Ovary (tissue), 9 donors: ENCODE data around the gene PLEKHG4B. TPM values are rescaled to one million over a fixed set of nuclear protein-coding genes. Genes with fewer than 3 reads are reported as not detected.

ENCODE experiments used
- DNase-seq, 5 donors: peaks; one replicate each; pipeline ENCODE4 v3.0.0-alpha.2; 2019 to 2020
- H3K27ac ChIP-seq, 2 donors: fragments of 200-600 bp; one replicate each; pipeline versions ENCODE4 v1.5.1 to v1.8.0; 2019 to 2022
- H3K27me3 ChIP-seq: fragments of 200-600 bp; one replicate; pipeline ENCODE4 v1.8.0; 2022
- H3K36me3 ChIP-seq: fragments of 200-600 bp; sonication (generic); one replicate; pipeline ENCODE4 v1.5.1; 2019
- H3K4me1 ChIP-seq: one replicate; pipeline ENCODE4 v1.8.1; 2013; ENCODE audit warnings: mild to moderate bottlenecking, moderate library complexity; ENCODE audit not compliant: insufficient read depth
- H3K4me3 ChIP-seq: fragments of 200-600 bp; sonication (generic); one replicate; pipeline ENCODE4 v1.5.1; 2017
- H3K9me3 ChIP-seq, 2 donors: fragments of 200-600 bp in 1 of 2; sonication (generic) in 1 of 2; one replicate each; pipeline versions ENCODE4 v1.5.1 to v1.8.1; 2013 to 2019; ENCODE audit warnings: mild to moderate bottlenecking in 1 of 2, moderate library complexity in 1 of 2
- CTCF ChIP-seq, 3 donors: fragments of 450-650 bp in 2 of 3; fragments of 200-600 bp in 1 of 3; IDR thresholded peaks; one replicate each; pipeline versions ENCODE4 v1.5.1 to v1.8.0; 2016 to 2022; ENCODE audit warnings: antibody characterized with exemption in 3 of 3, mild to moderate bottlenecking in 1 of 3
- EP300 ChIP-seq: sonication (generic); formaldehyde crosslinking; IDR thresholded peaks from one replicate; pipeline ENCODE4 v1.6.1; 2017; ENCODE audit warnings: antibody characterized with exemption
- POLR2A ChIP-seq: fragments of 450-650 bp; IDR thresholded peaks from one replicate; pipeline ENCODE4 v1.6.1; 2017; ENCODE audit warnings: antibody characterized with exemption, mild to moderate bottlenecking, moderate library complexity
- WGBS, 3 donors: extraction: QIAGEN DNeasy Blood & Tissue Kit in 1 of 3; methylation state at CpG; one replicate each; pipeline versions ENCODE4 v1.1.5 to v1.1.7; 2013 to 2017; 5-methylcytosine and 5-hydroxymethylcytosine counted together
- intact Hi-C, 4 donors: fragments of 100-400 bp; cut with DNase I; formaldehyde crosslinking; loops; one replicate each; pipeline versions ENCODE4 v1.11.0 to v1.15.1; 2022 to 2023
- polyA plus RNA-seq, 2 donors: library from polyadenylated mRNA; stranded (reverse); fragments of 200-250 nt in 1 of 2; fragments of 350-450 nt in 1 of 2; fragmentation: Illumina TruSeq in 1 of 2; extraction: RNeasy Lipid Tissue Mini Kit (QIAGEN cat#74804) in 1 of 2; gene quantifications; one replicate each; pipeline ENCODE4 v1.2.3, GENCODE V29; 2013 to 2014
- total RNA-seq, 7 donors: library from RNA; depleted of rRNA in 2 of 7; stranded (reverse); fragments of >200 nt in 2 of 7; fragmentation: NEBNext Ultra II Directional in 3 of 7; extraction: Animal tissue kit (Norgen Biotek cat#: 25700) in 3 of 7; gene quantifications; one replicate each; pipeline versions ENCODE4 v1.1.0 to v1.2.4, GENCODE V29; 2016 to 2023
- donor health status: DM: no; HTN: no; CAD: no; lungs with moderate emphysema.
- donor health status: DM: no; HTN: no; CAD: no.
- donor health status: Bipolar disorder and iron deficiency.
- donor health status: DM: yes; HTN: yes; CAD: no.
- donor health status: DM: no; HTN: no; CAD: no.
- donor health status: DM: yes; HTN: yes; CAD: no.

The PLEKHG4B gene
- total and polyA plus RNA-seq, 9 donors: 0.47 to 4.0 (median 1.8) TPM

DNA sequence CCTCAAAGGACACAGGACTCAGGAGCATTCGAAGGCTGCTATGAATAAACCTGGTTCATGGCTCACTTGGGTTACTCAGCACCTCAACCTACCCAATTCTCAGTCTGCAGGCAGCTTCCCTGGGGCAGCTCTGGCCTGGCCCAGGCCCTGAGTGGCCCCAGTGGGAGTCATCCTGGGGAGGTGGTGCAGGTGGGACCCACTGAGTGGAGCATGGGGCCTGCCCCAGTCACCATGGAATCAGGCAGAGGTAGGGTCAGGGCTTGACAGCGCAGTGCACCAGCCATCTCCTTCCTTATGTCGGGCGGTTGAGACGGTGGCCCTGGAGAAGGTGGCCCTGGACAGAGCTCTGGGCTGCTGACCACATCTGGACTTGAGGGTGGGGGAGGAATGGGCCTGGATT, 19.2 kb downstream of the PLEKHG4B start:
- H3K27ac ChIP-seq: no peak overlapping the region
- no peaks in the 10 kb centered on the region for H3K27me3 ChIP-seq
- DNase-seq: no peak
- H3K36me3 ChIP-seq: no peaks in the 10 kb centered on the region
- intact Hi-C loops: no loop called here
- WGBS, 3 donors: 92 to 100% (median 95%) methylated on average over 5 of the region's 5 CpGs
- no peaks in the 10 kb centered on the region for H3K4me1 ChIP-seq
- no peaks in the 10 kb centered on the region for H3K9me3 ChIP-seq
- no peak overlapping the region for H3K4me3 ChIP-seq
- TF ChIP-seq EP300: no peak
- TF ChIP-seq POLR2A: no peak
- no peak for TF ChIP-seq CTCF (IDR thresholded peaks at IDR 0.05)

GRCh38 chr5:119486-120097, 27.6 kb downstream of the PLEKHG4B start:
- WGBS, 3 donors: 93 to 95% (median 95%) methylated on average over 5 of the region's 5 CpGs
- Histone ChIP-seq H3K27me3 (no peaks in the 10 kb centered on the region), H3K4me1 (no peaks in the 10 kb centered on the region), H3K27ac (no peak overlapping the region), H3K4me3 (no peak overlapping the region), H3K36me3 (no peaks in the 10 kb centered on the region), H3K9me3 (no peaks in the 10 kb centered on the region)
- intact Hi-C loops: no loop called here
- no peak for DNase-seq
- no peak for TF ChIP-seq EP300
- no peak for TF ChIP-seq CTCF (IDR thresholded peaks at IDR 0.05)
- TF ChIP-seq POLR2A: no peak

GRCh38 chr5:121432-121831, 29.5 kb downstream of the PLEKHG4B start:
- 92 to 96% (median 94%) methylated on average over 4 of the region's 4 CpGs for WGBS, 3 donors
- H3K27ac ChIP-seq: no peak overlapping the region
- H3K27me3 ChIP-seq: no peaks in the 10 kb centered on the region
- intact Hi-C loops: no loop called here
- DNase-seq: no peak
- TF ChIP-seq CTCF (IDR thresholded peaks at IDR 0.05) (no peak), EP300 (no peak), POLR2A (no peak)
- no peaks in the 10 kb centered on the region for H3K4me1 ChIP-seq
- no peak overlapping the region for H3K4me3 ChIP-seq
- no peaks in the 10 kb centered on the region for H3K36me3 ChIP-seq
- H3K9me3 ChIP-seq: peaks cover 0 to 5% of the 10 kb centered on the region in 2 donors

DNA sequence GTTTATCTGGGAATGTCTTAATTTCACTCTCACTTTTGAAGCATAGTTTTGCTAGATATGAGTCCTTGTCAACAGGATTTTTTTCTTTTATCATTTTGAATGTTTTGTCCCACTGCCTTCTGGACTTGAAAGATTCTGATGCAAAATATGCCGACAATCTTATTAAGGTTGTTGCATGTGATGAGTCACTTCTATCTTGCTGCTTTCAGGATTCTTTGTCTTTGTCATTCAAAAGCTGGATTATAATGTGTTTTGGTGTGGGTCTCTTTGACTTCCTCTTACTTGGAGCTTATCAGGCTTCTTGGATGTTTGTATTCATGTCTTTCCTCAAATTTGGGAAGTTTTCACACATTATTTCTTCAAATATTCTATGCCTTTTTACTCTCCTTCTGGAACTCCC, 33.8 kb downstream of the PLEKHG4B start:
- no peak for TF ChIP-seq EP300
- 97 to 100% (median 98%) methylated on average over 1 of the region's 1 CpG for WGBS, 3 donors

GRCh38 chr5:126806-127205, 34.8 kb downstream of the PLEKHG4B start:
- 92 to 99% (median 95%) methylated on average over 7 of the region's 7 CpGs for WGBS, 3 donors

More for the DNA sequence above, 33.8 kb downstream of the PLEKHG4B start:
- Histone ChIP-seq H3K27me3 (no peaks in the 10 kb centered on the region), H3K36me3 (no peaks in the 10 kb centered on the region), H3K9me3 (peaks cover 0 to 5% of the 10 kb centered on the region in 2 donors), H3K4me3 (no peak overlapping the region), H3K4me1 (no peaks in the 10 kb centered on the region), H3K27ac (no peak overlapping the region)
- intact Hi-C loops: no loop called here
- DNase-seq: no peak

More at GRCh38 chr5:126806-127205, 34.8 kb downstream of the PLEKHG4B start:
- TF ChIP-seq CTCF (IDR thresholded peaks at IDR 0.05) (no peak), POLR2A (no peak), EP300 (no peak)
- Histone ChIP-seq H3K4me3 (no peak overlapping the region), H3K9me3 (peaks cover 0 to 5% of the 10 kb centered on the region in 2 donors), H3K36me3 (no peaks in the 10 kb centered on the region), H3K4me1 (no peaks in the 10 kb centered on the region), H3K27ac (no peak overlapping the region), H3K27me3 (no peaks in the 10 kb centered on the region)
- DNase-seq: no peak
- intact Hi-C loops: no loop called here
